ENCODE measurements around the gene TCERG1L.
"Not testable (repeated sequence)": the region's sequence is repeated elsewhere in the genome, so short reads cannot be mapped to it uniquely, and the experiment has no call there.

TCERG1L gene

GRCh38 chr10:131311661-131312477 lies at the start of gene TCERG1L:
Gene TCERG1L, minus strand, starts transcription at chr10:131311721. Its CDS starts 86 bp downstream, at chr10:131311635.
- DNase-seq: no peak

- no peak for DNase-seq
Observed at GRCh38 chr10:131358741-131359442, 47.4 kb upstream of the TCERG1L start.

- DNase-seq: no peak
Observed at GRCh38 chr10:131356442-131356841, 44.9 kb upstream of the TCERG1L start.

- DNase-seq: no peak
Observed at GRCh38 chr10:131355881-131356280, 44.4 kb upstream of the TCERG1L start.

GRCh38 chr10:131355056-131355455 lies 43.5 kb upstream of the TCERG1L start:
- DNase-seq: no peak

- no peak for DNase-seq
Observed at GRCh38 chr10:131354380-131354779, 42.9 kb upstream of the TCERG1L start.

- no peak for DNase-seq
Observed at GRCh38 chr10:131352765-131353290, 41.3 kb upstream of the TCERG1L start.

- DNase-seq: no peak
Observed at GRCh38 chr10:131350660-131351059, 39.1 kb upstream of the TCERG1L start.

GRCh38 chr10:131350245-131350644 lies 38.7 kb upstream of the TCERG1L start:
- DNase-seq: no peak

- no peak for DNase-seq
Observed at GRCh38 chr10:131346456-131346855, 34.9 kb upstream of the TCERG1L start.

- no peak for DNase-seq
Observed at GRCh38 chr10:131345691-131346090, 34.2 kb upstream of the TCERG1L start.

GRCh38 chr10:131344747-131345146 lies 33.2 kb upstream of the TCERG1L start:
- no peak for DNase-seq

GRCh38 chr10:131337741-131338140 lies 26.2 kb upstream of the TCERG1L start:
- DNase-seq: no peak

- no peak for DNase-seq
Observed at GRCh38 chr10:131332821-131333220, 21.3 kb upstream of the TCERG1L start.

GRCh38 chr10:131323880-131324279 lies 12.4 kb upstream of the TCERG1L start:
- no peak for DNase-seq

- DNase-seq: no peak
Observed at GRCh38 chr10:131323025-131323424, 11.5 kb upstream of the TCERG1L start.

GRCh38 chr10:131322575-131322974 lies 11.1 kb upstream of the TCERG1L start:
- DNase-seq: not testable (repeated sequence)

GRCh38 chr10:131320860-131321604 lies 9.5 kb upstream of the TCERG1L start:
- DNase-seq: no peak

- no peak for DNase-seq
Observed at GRCh38 chr10:131318814-131319213, 7.3 kb upstream of the TCERG1L start.

GRCh38 chr10:131318291-131318690 lies 6.8 kb upstream of the TCERG1L start:
- no peak for DNase-seq

- no peak for DNase-seq
Observed at GRCh38 chr10:131316321-131317075, 5.0 kb upstream of the TCERG1L start.

GRCh38 chr10:131315344-131315743 lies 3.8 kb upstream of the TCERG1L start:
- no peak for DNase-seq

Measured in hippocampal formation (tissue), 2 donors.